GM23248 (cell line): ENCODE results near the gene IRF4.

ENCODE experiments used
- EZH2 ChIP-seq: fragments of 200-600 bp; sonication (generic); IDR thresholded peaks from 2 replicates; pipeline ENCODE4 v1.6.1; 2018; ENCODE audit warnings: antibody characterized with exemption, mild to moderate bottlenecking; ENCODE audit not compliant: insufficient read depth, poor library complexity, severe bottlenecking
- EZH2phosphoT487 ChIP-seq: fragments of 200-600 bp; sonication (generic); IDR thresholded peaks from 2 replicates; pipeline ENCODE4 v1.6.1; 2018; ENCODE audit warnings: antibody characterized with exemption, moderate library complexity, mild to moderate bottlenecking, low read depth; ENCODE audit not compliant: insufficient read depth

- TF ChIP-seq EZH2: no peak
- TF ChIP-seq EZH2phosphoT487: no peak
Observed at GRCh38 chr6:408148-408547, 16.6 kb downstream of the IRF4 start.
